Thyroid gland (tissue), 4 donors: ENCODE data around the gene CLC. TPM values are rescaled to one million over a fixed set of nuclear protein-coding genes. Genes with fewer than 3 reads are reported as not detected.
"Not testable (repeated sequence)": the region's sequence is repeated elsewhere in the genome, so short reads cannot be mapped to it uniquely, and the experiment has no call there.

Experiments used
- DNase-seq, 2 donors: peaks; one replicate each; pipeline ENCODE4 v3.0.0-alpha.2; 2019
- H3K27ac ChIP-seq, 3 donors: fragments of 200-600 bp; sonication (generic); 1 replicate in 2 of 3; 2 replicates in 1 of 3; pipeline ENCODE4 v1.5.1; 2016 to 2019; ENCODE audit warnings: mild to moderate bottlenecking in 1 of 3, moderate library complexity in 1 of 3
- H3K27me3 ChIP-seq: fragments of 200-600 bp; sonication (generic); one replicate; pipeline ENCODE4 v1.5.1; 2019
- H3K36me3 ChIP-seq, 2 donors: fragments of 200-600 bp; sonication (generic); one replicate each; pipeline ENCODE4 v1.5.1; 2016 to 2019
- H3K4me1 ChIP-seq, 2 donors: fragments of 200-600 bp; sonication (generic); one replicate each; pipeline ENCODE4 v1.5.1; 2017 to 2019
- H3K4me3 ChIP-seq, 3 donors: fragments of 200-600 bp; sonication (generic); replicated peaks in 1 of 3; 1 replicate in 2 of 3; 2 replicates in 1 of 3; pipeline ENCODE4 v1.5.1; 2016; ENCODE audit warnings: mild to moderate bottlenecking in 1 of 3
- H3K9me3 ChIP-seq: fragments of 200-600 bp; sonication (generic); one replicate; pipeline ENCODE4 v1.5.1; 2017
- CTCF ChIP-seq, 6 experiments: fragments of 200-600 bp in 3 of 6; fragments of 450-650 bp in 3 of 6; sonication (generic) in 3 of 6; IDR thresholded peaks; one replicate each; pipeline ENCODE4 v1.5.1; 2016 to 2019; ENCODE audit warnings: antibody characterized with exemption in 6 of 6, mild to moderate bottlenecking in 2 of 6, inconsistent platforms in 1 of 6, moderate library complexity in 1 of 6
- POLR2A ChIP-seq, 2 donors: fragments of 450-650 bp; IDR thresholded peaks; one replicate each; pipeline ENCODE4 v1.6.1; 2017; ENCODE audit warnings: antibody characterized with exemption in 2 of 2, mild to moderate bottlenecking in 2 of 2, moderate library complexity in 1 of 2
- WGBS, 2 donors: methylation state at CpG; one replicate each; pipeline ENCODE4 v1.1.5; 2017; 5-methylcytosine and 5-hydroxymethylcytosine counted together
- intact Hi-C: fragments of 100-400 bp; cut with DNase I; formaldehyde crosslinking; loops from one replicate; pipeline ENCODE4 v1.15.1; 2023
- total RNA-seq, 4 donors: library from RNA; depleted of rRNA; stranded (reverse); fragments of >200 nt; gene quantifications; one replicate each; pipeline ENCODE4 v1.2.3, GENCODE V29; 2016

CLC gene
- total RNA-seq, 4 donors from 2014 or later: not detected

GRCh38 chr19:39692822-39693221 lies 45.0 kb downstream of the CLC start:
- 75 to 76% methylated on average over 1 of the region's 1 CpG for WGBS, 2 donors
- Histone ChIP-seq H3K27me3 (no peaks in the 10 kb centered on the region), H3K4me3 (no peak overlapping the region), H3K36me3 (no peaks in the 10 kb centered on the region), H3K27ac (no peak overlapping the region), H3K4me1 (no peaks in the 10 kb centered on the region), H3K9me3 (no peaks in the 10 kb centered on the region)
- intact Hi-C loops: no loop called here
- no peak for DNase-seq
- TF ChIP-seq POLR2A (IDR thresholded peaks at IDR 0.05): no peak
- TF ChIP-seq CTCF (IDR thresholded peaks at IDR 0.05): no peak

- Histone ChIP-seq H3K27me3 (no peaks in the 10 kb centered on the region), H3K4me3 (no peak overlapping the region), H3K36me3 (no peaks in the 10 kb centered on the region), H3K27ac (no peak overlapping the region), H3K9me3 (no peaks in the 10 kb centered on the region), H3K4me1 (no peaks in the 10 kb centered on the region)
- intact Hi-C loops: no loop called here
- no peak for DNase-seq
- TF ChIP-seq CTCF (IDR thresholded peaks at IDR 0.05) (no peak), POLR2A (IDR thresholded peaks at IDR 0.05) (no peak)
- WGBS, 2 donors: 74 to 90% methylated on average over 3 of the region's 3 CpGs
These were observed 45.7 kb downstream of the CLC start for GRCh38 chr19:39692166-39692565.

GRCh38 chr19:39688637-39689036 lies 49.2 kb downstream of the CLC start:
- 73 to 80% methylated on average over 4 of the region's 4 CpGs for WGBS, 2 donors
- DNase-seq, H3K36me3 ChIP-seq, H3K4me3 ChIP-seq, intact Hi-C loops, H3K4me1 ChIP-seq, H3K9me3 ChIP-seq, H3K27ac ChIP-seq, H3K27me3 ChIP-seq: not testable (repeated sequence)

GRCh38 chr19:39686739-39687138 lies 51.1 kb downstream of the CLC start:
- WGBS, 2 donors: 67 to 74% methylated on average over 3 of the region's 3 CpGs
- Histone ChIP-seq H3K4me1 (no peaks in the 10 kb centered on the region), H3K36me3 (no peaks in the 10 kb centered on the region), H3K9me3 (no peaks in the 10 kb centered on the region), H3K27me3 (no peaks in the 10 kb centered on the region), H3K27ac (no peak overlapping the region), H3K4me3 (no peak overlapping the region)
- intact Hi-C loops: no loop called here
- DNase-seq: no peak
- TF ChIP-seq CTCF (IDR thresholded peaks at IDR 0.05): no peak
- no peak for TF ChIP-seq POLR2A (IDR thresholded peaks at IDR 0.05)

GRCh38 chr19:39684267-39684666 lies 53.6 kb downstream of the CLC start:
- TF ChIP-seq CTCF (IDR thresholded peaks at IDR 0.05) (no peak), POLR2A (IDR thresholded peaks at IDR 0.05) (no peak)
- no peaks in the 10 kb centered on the region for H3K9me3 ChIP-seq
- H3K4me1 ChIP-seq: peaks cover 0 to 2% of the 10 kb centered on the region in 2 donors
- H3K27ac ChIP-seq: no peak overlapping the region
- intact Hi-C loops: no loop called here
- no peak overlapping the region for H3K4me3 ChIP-seq
- WGBS, 2 donors: 81 to 84% methylated on average over 5 of the region's 5 CpGs
- no peak for DNase-seq
- no peaks in the 10 kb centered on the region for H3K36me3 ChIP-seq
- no peaks in the 10 kb centered on the region for H3K27me3 ChIP-seq

- 91 to 94% methylated on average over 5 of the region's 5 CpGs for WGBS, 2 donors
- TF ChIP-seq POLR2A (IDR thresholded peaks at IDR 0.05) (no peak), CTCF (IDR thresholded peaks at IDR 0.05) (no peak)
These were observed 56.4 kb downstream of the CLC start for GRCh38 chr19:39681416-39681815.

More at GRCh38 chr19:39681416-39681815, 56.4 kb downstream of the CLC start:
- Histone ChIP-seq H3K27ac (no peak overlapping the region), H3K36me3 (no peaks in the 10 kb centered on the region), H3K4me3 (no peak overlapping the region), H3K4me1 (peaks cover 0 to 10% of the 10 kb centered on the region in 2 donors), H3K9me3 (no peaks in the 10 kb centered on the region), H3K27me3 (no peaks in the 10 kb centered on the region)
- intact Hi-C loops: no loop called here
- no peak for DNase-seq
